ENCODE results near the gene FAM107A. TPM values are rescaled to one million over a fixed set of nuclear protein-coding genes. Genes with fewer than 3 reads are reported as not detected.

FAM107A gene, protein sequence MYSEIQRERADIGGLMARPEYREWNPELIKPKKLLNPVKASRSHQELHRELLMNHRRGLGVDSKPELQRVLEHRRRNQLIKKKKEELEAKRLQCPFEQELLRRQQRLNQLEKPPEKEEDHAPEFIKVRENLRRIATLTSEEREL
- total RNA-seq (2013) = not detected
- polyA plus RNA-seq (not detected), polyA minus RNA-seq (not detected in 2 replicates), total RNA-seq (0 to 1.4 (median 0) reads per million in 11 experiments)

DNA sequence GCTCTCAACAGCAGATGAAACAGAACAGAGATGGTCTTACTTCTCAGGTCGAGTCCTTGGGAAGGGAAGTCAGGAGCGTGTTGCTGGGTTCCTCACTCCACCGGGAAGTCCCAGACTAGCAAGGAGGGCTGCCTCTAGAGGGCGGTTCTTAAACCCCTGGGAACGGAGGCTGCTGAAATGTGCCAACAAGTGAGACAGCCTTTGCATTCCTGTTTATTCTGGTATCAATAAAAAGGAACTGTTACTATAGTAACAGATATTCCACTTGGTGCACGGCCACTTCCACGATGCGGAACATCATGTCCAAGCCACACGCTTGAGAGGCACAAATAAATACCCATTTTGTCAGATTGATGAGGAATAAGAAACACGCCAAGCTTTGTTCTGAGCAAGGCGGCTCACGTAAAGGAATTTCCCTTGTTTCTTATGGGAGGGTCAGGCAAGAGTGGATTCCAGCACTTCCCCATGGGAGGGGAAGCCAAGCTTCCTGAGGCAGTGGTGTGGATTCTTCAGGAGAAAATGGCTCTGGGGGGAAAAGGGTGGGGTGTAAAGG, at the start of gene FAM107A:
FAM107A (minus strand) TSS at position 123 of the 553 bp plus-strand sequence. CDS start 7,531 bp downstream, outside the sequence.
- Histone ChIP-seq H3K9me3 (replicated peaks in 1 of 2; ENCODE audit: control insufficient read depth in 1 of 2, insufficient read depth in 1 of 2, low read length in 2 of 2) (no peaks in the 10 kb centered on the region), H3K27ac (ENCODE audit: low read depth in 1 of 2, low read length in 2 of 2) (no peak within 1 kb of the TSS), H3K4me2 (replicated peaks; ENCODE audit: extremely low read depth, low read length, poor library complexity, severe bottlenecking) (no peak within 1 kb of the TSS), H3K79me2 (ENCODE audit: insufficient read depth, low read length) (no peaks in the 10 kb centered on the region), H3K36me3 (replicated peaks in 1 of 2; ENCODE audit: control insufficient read depth in 1 of 2, insufficient read depth in 2 of 2, low read length in 2 of 2) (no peaks in the 10 kb centered on the region), H4K20me1 (ENCODE audit: insufficient read depth, low read length) (no peaks in the 10 kb centered on the region), H3K4me3 (replicated peaks in 1 of 3; ENCODE audit: low read depth in 2 of 3, low read length in 3 of 3) (no peak within 1 kb of the TSS), H2AFZ (ENCODE audit: insufficient read depth, low read depth, low read length, poor library complexity, severe bottlenecking) (no peak within 1 kb of the TSS), H3K27me3 (ENCODE audit: control insufficient read depth in 2 of 2, insufficient read depth in 2 of 2, low read length in 2 of 2) (peaks cover 0 to 12% of the 10 kb centered on the region in 2 donors), H3K9ac (ENCODE audit: insufficient read depth, low read length, poor library complexity, severe bottlenecking) (no peak within 1 kb of the TSS), H3K4me1 (ENCODE audit: control insufficient read depth in 1 of 2, insufficient read depth in 2 of 2, low read length in 2 of 2) (no peaks in the 10 kb centered on the region)
- Mint-ChIP-seq H3K4me1 (peaks cover 4% of the 10 kb centered on the region), H3K9me3 (no peaks in the 10 kb centered on the region), H3K27me3 (ENCODE audit: low read depth in 3 of 3) (peaks cover 8 to 20% (median 11%) of the 10 kb centered on the region in 3 donors), H3K36me3 (no peaks in the 10 kb centered on the region), H3K27ac (peak within 1 kb of the TSS in 1 of 7 donors; percentile 51), H3K4me3 (peak within 1 kb of the TSS in 1 of 2 donors; percentile 18)
- 54% methylated on average over 6 of the region's 12 CpGs for WGBS (ENCODE audit: insufficient coverage)
- TF ChIP-seq, protein P1, sequence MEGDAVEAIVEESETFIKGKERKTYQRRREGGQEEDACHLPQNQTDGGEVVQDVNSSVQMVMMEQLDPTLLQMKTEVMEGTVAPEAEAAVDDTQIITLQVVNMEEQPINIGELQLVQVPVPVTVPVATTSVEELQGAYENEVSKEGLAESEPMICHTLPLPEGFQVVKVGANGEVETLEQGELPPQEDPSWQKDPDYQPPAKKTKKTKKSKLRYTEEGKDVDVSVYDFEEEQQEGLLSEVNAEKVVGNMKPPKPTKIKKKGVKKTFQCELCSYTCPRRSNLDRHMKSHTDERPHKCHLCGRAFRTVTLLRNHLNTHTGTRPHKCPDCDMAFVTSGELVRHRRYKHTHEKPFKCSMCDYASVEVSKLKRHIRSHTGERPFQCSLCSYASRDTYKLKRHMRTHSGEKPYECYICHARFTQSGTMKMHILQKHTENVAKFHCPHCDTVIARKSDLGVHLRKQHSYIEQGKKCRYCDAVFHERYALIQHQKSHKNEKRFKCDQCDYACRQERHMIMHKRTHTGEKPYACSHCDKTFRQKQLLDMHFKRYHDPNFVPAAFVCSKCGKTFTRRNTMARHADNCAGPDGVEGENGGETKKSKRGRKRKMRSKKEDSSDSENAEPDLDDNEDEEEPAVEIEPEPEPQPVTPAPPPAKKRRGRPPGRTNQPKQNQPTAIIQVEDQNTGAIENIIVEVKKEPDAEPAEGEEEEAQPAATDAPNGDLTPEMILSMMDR (IDR thresholded peaks at IDR 0.05) = no peak
- DNase-seq = no peak
- intact Hi-C loops (cut with micrococcal nuclease) = no loop called here

DNA sequence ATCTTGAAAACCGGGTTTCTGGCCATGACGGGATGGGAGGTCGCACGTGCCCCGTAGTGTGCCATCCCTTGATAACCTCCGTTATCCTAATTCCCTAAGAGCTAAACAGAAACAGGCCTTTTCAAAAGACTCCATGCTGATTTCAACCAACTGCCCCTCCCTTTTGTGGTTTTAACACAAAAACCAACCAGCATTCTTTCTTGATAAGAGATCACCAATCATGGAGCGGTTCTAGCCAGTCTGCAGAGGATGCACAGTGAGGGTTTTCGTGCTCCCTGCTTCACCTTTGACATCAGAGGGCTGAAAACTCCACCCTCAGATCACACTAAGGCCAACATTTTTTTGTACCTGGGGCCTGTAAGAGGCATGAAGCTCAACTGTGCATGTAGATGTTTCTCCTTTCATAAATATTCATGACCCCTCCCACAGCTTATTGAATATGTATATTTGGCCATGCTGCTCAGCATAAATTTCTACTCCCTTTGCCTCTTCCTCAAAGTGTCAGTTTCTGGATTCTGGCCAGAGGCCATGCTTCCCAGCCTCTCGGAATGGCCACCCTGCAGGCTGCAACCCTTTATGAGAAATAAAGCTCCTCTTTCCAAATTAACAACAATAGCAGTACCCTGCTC, 48.1 kb upstream of the FAM107A start:
- no peak overlapping the region for H3K27ac Mint-ChIP-seq
- Histone ChIP-seq H3K4me3 (replicated peaks in 1 of 3; ENCODE audit: low read depth in 2 of 3, low read length in 3 of 3) (no peak overlapping the region), H3K9me3 (replicated peaks in 1 of 2; ENCODE audit: control insufficient read depth in 1 of 2, insufficient read depth in 1 of 2, low read length in 2 of 2) (no peaks in the 10 kb centered on the region), H3K36me3 (replicated peaks in 1 of 2; ENCODE audit: control insufficient read depth in 1 of 2, insufficient read depth in 2 of 2, low read length in 2 of 2) (no peaks in the 10 kb centered on the region), H3K4me1 (ENCODE audit: control insufficient read depth in 1 of 2, insufficient read depth in 2 of 2, low read length in 2 of 2) (no peaks in the 10 kb centered on the region), H3K9ac (ENCODE audit: insufficient read depth, low read length, poor library complexity, severe bottlenecking) (no peak overlapping the region), H2AFZ (ENCODE audit: insufficient read depth, low read depth, low read length, poor library complexity, severe bottlenecking) (no peak overlapping the region), H4K20me1 (ENCODE audit: insufficient read depth, low read length) (no peaks in the 10 kb centered on the region), H3K79me2 (ENCODE audit: insufficient read depth, low read length) (no peaks in the 10 kb centered on the region), H3K27me3 (ENCODE audit: control insufficient read depth in 2 of 2, insufficient read depth in 2 of 2, low read length in 2 of 2) (no peaks in the 10 kb centered on the region), H3K4me2 (replicated peaks; ENCODE audit: extremely low read depth, low read length, poor library complexity, severe bottlenecking) (no peak overlapping the region), H3K27ac (ENCODE audit: low read depth in 1 of 2, low read length in 2 of 2) (no peak overlapping the region)
- H3K9me3 Mint-ChIP-seq = no peaks in the 10 kb centered on the region
- no peaks in the 10 kb centered on the region for H3K36me3 Mint-ChIP-seq
- TF ChIP-seq, protein P1 (IDR thresholded peaks at IDR 0.05) = no peak
- H3K4me3 Mint-ChIP-seq = peak overlapping the region in 1 of 2 donors; percentile 21
- WGBS (ENCODE audit: insufficient coverage) = 98% methylated on average over 7 of the region's 9 CpGs
- peaks cover 0 to 3% (median 1%) of the 10 kb centered on the region in 3 donors for H3K27me3 Mint-ChIP-seq (ENCODE audit: low read depth in 3 of 3)
- DNase-seq = no peak
- intact Hi-C loops (cut with micrococcal nuclease) = loop anchor here in 1 of 2 donors (10.0 kb wide), 1 partner anchor 311 kb away; no protein-coding TSS in a partner anchor
- no peaks in the 10 kb centered on the region for H3K4me1 Mint-ChIP-seq

Measured in CD14-positive monocyte (primary cell).